GM12874 (cell line): Measurements from ENCODE around the gene EVX1.

Experiments
- CTCF ChIP-seq: IDR thresholded peaks from 2 replicates; pipeline ENCODE4 v1.5.1; 2011; ENCODE audit warnings: low read depth, mild to moderate bottlenecking, control low read depth, low read length, moderate library complexity; ENCODE audit not compliant: insufficient read depth

EVX1 gene

GRCh38 chr7:27229448-27229847 is 13.2 kb upstream of the EVX1 start:
- TF ChIP-seq CTCF, result no peak

GRCh38 chr7:27235387-27236311 is 7.0 kb upstream of the EVX1 start:
- TF ChIP-seq CTCF, result peak; percentile 37; the same call in 1 of the 2 replicates

GRCh38 chr7:27237735-27238334 is 4.8 kb upstream of the EVX1 start:
- no peak for TF ChIP-seq CTCF

- no peak for TF ChIP-seq CTCF
These were observed 3.6 kb upstream of the EVX1 start for GRCh38 chr7:27238979-27239386.

- TF ChIP-seq CTCF, result no peak
These were observed 3.1 kb upstream of the EVX1 start for GRCh38 chr7:27239387-27240014.

GRCh38 chr7:27240015-27240731 is 2.4 kb upstream of the EVX1 start:
- no peak for TF ChIP-seq CTCF
